Effector memory CD8-positive, alpha-beta T cell (primary cell): Measurements from ENCODE around the gene PSMC6.

Source experiments
- ATAC-seq: fragments of 150-1000 bp; cut with Tn5 transposase; replicated peaks from 2 replicates; pipeline ENCODE4 v1.10.0; 2021; ENCODE audit warnings: mild to moderate bottlenecking, moderate library complexity
- DNase-seq, 3 experiments: peaks; one replicate each; pipeline ENCODE4 v3.0.0; 2021
- H3K27ac Mint-ChIP-seq, 2 donors: one replicate each; pipeline ENCODE4 v1.8.0; 2022; ENCODE audit warnings: mild to moderate bottlenecking in 2 of 2, mixed read lengths in 2 of 2, moderate library complexity in 2 of 2
- H3K27me3 Mint-ChIP-seq, 2 donors: one replicate each; pipeline ENCODE4 v1.8.0; 2022; ENCODE audit warnings: mixed read lengths in 2 of 2
- H3K36me3 Mint-ChIP-seq: one replicate; pipeline ENCODE4 v1.8.0; 2022; ENCODE audit warnings: mild to moderate bottlenecking, moderate library complexity, mixed read lengths; ENCODE audit not compliant: insufficient read depth
- H3K4me1 Mint-ChIP-seq, 2 donors: one replicate each; pipeline ENCODE4 v1.8.0; 2022; ENCODE audit warnings: low read depth in 2 of 2, mixed read lengths in 2 of 2
- H3K4me3 Mint-ChIP-seq, 2 donors: one replicate each; pipeline ENCODE4 v1.8.0; 2022; ENCODE audit warnings: mild to moderate bottlenecking in 2 of 2, mixed read lengths in 2 of 2, moderate library complexity in 2 of 2
- H3K9me3 Mint-ChIP-seq, 2 donors: one replicate each; pipeline ENCODE4 v1.8.0; 2022; ENCODE audit warnings: mixed read lengths in 2 of 2

PSMC6 gene

GRCh38 chr14:52767058-52767833 lies 60.2 kb downstream of the PSMC6 start:
- Mint-ChIP-seq H3K36me3 (peaks cover 62% of the 10 kb centered on the region), H3K4me3 (no peak overlapping the region), H3K4me1 (peaks cover 5 to 17% of the 10 kb centered on the region in 2 donors), H3K9me3 (no peaks in the 10 kb centered on the region), H3K27me3 (no peaks in the 10 kb centered on the region), H3K27ac (no peak overlapping the region)
- ATAC-seq (no peak), DNase-seq (no peak)

GRCh38 chr14:52769887-52770286 lies 62.9 kb downstream of the PSMC6 start:
- no peaks in the 10 kb centered on the region for H3K27me3 Mint-ChIP-seq
- no peak overlapping the region for H3K4me3 Mint-ChIP-seq
- peaks cover 1 to 7% of the 10 kb centered on the region in 2 donors for H3K4me1 Mint-ChIP-seq
- no peak overlapping the region for H3K27ac Mint-ChIP-seq
- peaks cover 64% of the 10 kb centered on the region for H3K36me3 Mint-ChIP-seq
- no peaks in the 10 kb centered on the region for H3K9me3 Mint-ChIP-seq
- ATAC-seq = no peak
- DNase-seq = no peak

- H3K27me3 Mint-ChIP-seq = no peaks in the 10 kb centered on the region
- ATAC-seq (no peak), DNase-seq (no peak)
- peaks cover 65% of the 10 kb centered on the region for H3K36me3 Mint-ChIP-seq
- H3K27ac Mint-ChIP-seq = no peak overlapping the region
- no peaks in the 10 kb centered on the region for H3K9me3 Mint-ChIP-seq
- peaks cover 0 to 1% of the 10 kb centered on the region in 2 donors for H3K4me1 Mint-ChIP-seq
- H3K4me3 Mint-ChIP-seq = no peak overlapping the region
Measured at GRCh38 chr14:52776816-52777215, 69.8 kb downstream of the PSMC6 start.
